Urothelium cell line (cell line): ENCODE measurements around the gene DHRS4L2.
"Not testable (repeated sequence)": the region's sequence is repeated elsewhere in the genome, so short reads cannot be mapped to it uniquely, and the experiment has no call there.

ENCODE experiments used
- DNase-seq: peaks from one replicate; pipeline ENCODE4 v3.0.0; 2011; ENCODE audit warnings: low spot score, mixed read lengths
- FAIRE-seq: peaks from 2 replicates; lab custom pipeline; 2011; peaks lifted over from hg19 to GRCh38; lab: Jason Lieb, UNC

Gene DHRS4L2

DNA sequence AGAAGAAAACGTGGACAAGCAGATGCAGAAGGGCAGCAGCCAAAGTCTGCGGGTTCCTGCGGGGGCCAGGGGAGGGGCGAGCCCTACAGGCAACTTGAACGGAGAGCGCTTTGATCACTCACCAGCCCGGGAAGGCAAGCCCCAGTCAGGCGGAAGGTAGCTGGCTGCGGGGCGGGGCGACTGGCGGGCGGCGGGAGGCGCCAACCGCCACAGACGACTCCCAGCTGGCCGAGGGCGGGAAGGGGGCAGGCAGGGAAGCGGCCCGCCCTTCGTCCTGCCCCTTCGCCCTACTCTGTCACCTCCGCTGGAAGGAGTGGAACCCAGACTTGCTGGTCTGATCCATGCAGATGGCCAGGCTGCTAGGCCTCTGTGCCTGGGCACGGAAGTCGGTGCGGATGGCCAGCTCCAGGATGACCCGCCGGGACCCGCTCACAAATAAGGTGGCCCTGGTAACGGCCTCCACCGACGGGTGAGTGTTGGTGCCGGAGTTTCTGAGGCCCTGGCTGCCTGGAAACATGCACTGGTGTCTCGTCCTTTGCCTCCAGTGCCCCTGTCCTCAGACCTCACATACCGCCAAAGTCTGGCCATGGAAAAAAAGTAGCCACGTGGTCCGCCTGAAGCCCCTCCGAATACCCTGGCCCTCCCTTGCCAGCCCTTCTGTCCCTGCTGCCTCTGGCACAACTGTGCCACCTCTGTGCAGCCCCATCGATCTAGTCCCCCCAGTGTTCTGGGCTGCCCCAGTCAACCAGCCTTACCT, at the start of gene DHRS4L2:
DHRS4L2 (plus strand) TSS at position 323 of the 757 bp plus-strand sequence; CDS start at position 342, 19 bp downstream.
- FAIRE-seq = not testable (repeated sequence)
- DNase-seq = peak; percentile 69

DNA sequence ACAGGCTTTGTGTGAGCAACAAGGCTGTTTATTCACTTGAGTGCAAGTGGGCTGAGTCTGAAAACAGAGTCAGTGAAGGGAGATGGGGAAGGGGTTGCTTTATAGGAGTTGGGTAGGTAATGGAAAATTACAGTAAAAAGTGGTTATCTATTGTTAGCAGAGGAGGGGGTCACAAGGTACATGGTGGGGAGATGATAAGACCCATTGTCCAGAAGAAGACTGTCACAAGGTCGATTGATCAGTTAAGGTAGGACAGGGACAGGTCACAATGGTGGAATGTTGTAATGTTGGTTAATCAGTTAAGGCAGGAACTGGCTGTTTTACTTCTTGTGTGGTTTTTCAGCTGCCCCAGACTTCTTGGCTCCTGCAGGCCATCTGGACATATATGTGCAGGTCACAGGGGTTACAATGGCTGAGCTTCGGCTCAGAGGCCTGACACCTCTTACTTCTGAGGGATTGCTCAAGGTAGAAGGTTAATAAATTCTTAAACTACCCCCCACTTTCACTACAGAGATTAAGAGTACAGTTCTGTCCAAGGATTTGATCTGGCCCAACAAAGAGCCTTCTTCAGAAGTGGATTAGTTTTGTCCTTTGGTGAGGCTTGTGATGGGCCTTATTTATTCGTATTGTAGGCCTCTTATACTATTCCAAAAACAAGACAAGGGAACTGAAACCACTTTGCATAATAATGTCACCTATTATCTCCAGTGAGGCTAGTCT, 49.0 kb upstream of the DHRS4L2 start:
- no peak for FAIRE-seq
- DNase-seq = no peak

DNA sequence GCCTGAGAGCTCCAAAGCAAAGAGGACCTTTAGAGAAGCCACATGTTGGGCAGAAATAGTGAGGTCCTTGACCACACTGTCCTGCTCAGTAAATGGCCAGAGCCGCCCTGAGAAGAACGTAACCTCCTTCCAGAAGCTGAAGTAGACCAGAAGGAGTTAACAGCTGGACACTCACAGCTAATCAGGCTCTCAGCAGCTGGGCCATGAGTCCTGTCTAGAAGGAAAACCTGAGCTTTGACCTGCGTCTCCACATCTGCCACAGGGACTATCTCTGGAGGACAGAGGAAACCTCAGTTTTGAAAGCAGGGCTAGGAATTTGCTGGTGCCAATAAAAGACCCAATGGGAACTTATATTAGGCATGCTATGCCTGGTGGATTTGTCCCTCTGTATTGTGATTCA, 47.5 kb upstream of the DHRS4L2 start:
- no peak for DNase-seq

DNA sequence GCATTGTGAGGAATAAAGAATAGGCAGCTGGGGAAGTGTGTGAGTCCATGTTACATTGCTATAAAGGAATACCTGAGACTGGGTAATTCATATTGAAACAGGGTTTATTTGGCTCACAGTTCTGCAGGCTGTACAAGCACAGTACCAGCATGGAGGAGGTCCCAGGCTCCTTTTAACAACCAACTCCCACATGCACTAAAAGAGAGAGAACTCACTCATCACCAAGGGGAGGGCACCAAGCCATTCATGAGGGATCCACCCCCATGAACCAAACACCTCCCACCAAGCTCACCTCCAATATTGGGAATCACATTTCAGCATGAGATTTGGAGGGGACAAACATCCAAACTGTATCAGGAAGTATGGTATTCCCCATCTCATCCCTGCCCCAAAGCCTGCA, 47.1 kb upstream of the DHRS4L2 start:
- no peak for DNase-seq
- FAIRE-seq = no peak

More for the DNA sequence above, 47.5 kb upstream of the DHRS4L2 start:
- FAIRE-seq = no peak

DNA sequence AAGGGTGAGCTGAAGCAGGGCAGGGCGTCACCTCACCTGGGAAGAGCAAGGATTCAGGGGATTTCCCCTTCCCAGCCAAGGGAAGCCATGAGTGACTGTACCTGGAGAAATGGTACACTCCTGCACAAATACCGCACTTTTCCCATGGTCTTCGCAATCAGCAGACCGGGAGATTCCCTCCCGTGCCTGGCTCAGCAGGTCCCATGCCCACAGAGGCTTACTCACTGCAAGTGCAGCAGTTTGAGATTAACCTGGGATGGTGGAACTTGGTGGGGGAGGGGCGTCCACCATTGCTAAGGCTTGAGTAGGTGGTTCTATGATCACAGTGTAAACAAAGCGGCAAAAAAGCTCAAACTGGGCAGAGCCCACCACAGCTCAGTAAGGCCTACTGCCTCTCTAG, 46.1 kb upstream of the DHRS4L2 start:
- no peak for FAIRE-seq
- DNase-seq = no peak

DNA sequence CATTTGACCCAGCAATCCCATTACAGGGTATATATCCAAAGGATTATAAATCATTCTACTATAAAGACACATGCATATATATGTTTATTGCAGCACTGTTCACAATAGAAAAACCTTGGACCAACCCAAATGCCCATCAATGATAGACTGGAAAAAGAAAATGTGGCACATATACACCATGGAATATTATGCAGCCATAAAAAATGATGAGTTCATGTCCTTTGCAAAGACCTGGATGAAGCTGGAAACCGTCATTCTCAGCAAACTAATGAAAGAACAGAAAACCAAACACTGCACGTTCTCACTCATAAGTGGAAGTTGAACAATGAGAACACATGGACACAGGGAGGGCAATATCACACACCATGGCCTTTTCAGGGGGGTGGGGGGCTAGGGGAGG, 39.7 kb upstream of the DHRS4L2 start:
- DNase-seq, FAIRE-seq: not testable (repeated sequence)

DNA sequence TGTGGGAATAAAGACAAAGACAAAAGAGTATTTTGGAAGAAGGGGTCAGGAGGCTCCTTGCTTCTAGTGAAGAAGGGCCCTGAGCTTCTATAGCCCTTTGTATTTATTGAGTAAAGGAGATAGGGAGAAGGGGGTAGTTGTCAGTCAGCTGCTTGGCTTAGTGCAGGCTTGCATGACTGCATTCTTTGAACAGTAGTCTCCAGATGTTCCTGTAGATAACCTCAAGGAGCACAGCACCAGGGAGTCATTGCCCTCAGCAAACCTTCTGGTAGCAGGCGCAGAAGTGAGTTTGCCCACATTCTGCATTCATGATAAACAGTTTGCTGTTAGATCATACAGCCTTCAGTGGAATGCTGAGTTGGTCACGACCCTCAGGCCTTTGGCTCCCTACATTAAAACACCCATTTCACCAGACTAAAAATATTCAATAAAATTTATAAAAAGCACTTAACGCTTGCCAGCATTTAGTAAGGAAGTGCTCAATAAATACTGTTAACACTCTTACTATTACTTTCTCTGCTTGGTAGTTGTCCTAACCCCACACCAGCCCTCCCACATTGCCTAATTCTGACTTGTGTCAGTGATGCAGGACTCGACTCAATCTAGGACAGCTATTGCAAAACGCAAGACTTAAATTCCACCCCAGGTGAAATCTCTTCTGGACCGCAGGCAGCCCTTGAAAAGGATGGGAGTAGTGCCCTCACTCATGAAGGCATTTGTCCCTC, 38.2 kb upstream of the DHRS4L2 start:
- no peak for FAIRE-seq
- DNase-seq = no peak

DNA sequence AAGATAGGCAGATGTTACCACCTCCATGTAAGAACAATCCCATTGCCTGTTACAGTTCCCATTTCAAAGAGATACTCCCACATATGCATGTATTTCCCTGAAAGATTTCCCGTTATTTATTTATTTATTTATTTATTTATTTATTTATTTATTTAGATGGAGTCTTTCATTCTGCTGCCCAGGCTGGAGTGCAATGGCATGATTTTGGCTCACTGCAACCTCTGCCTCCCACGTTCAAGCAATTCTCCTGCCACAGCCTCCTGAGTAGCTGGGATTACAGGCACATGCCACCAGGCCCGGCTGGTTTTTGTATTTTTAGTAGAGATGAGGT, 37.6 kb upstream of the DHRS4L2 start:
- not testable (repeated sequence) for FAIRE-seq, DNase-seq

DNA sequence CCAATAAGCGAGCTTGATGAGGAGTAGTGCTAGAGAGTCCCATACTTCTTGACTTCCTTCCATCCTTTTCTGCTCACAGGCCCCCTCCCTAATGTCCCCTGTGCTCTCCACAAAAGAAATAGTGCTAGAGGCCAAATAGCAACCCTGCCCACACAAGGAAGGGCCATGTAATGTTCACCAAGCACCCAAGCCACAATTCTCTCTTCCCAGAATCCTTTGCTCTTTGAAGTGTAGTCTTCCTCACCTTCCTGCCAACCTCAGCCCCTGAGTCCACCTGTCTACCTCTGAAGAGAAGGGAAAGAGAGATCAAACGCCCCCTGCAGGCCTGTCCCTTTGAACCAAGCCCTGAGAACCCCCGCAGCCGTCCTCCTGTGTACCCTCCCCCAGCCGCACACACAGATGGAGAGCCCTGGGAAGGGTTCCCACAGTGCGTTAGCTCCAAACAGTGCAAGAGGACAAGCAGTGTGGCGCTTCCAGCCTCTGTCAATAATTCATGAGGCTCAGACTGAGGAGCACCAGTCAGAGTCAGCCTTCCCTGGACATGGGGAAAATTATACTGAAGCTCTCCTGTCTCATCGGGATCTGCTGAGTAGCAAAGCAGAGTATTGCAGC, 37.0 kb upstream of the DHRS4L2 start:
- no peak for DNase-seq
- FAIRE-seq = no peak

DNA sequence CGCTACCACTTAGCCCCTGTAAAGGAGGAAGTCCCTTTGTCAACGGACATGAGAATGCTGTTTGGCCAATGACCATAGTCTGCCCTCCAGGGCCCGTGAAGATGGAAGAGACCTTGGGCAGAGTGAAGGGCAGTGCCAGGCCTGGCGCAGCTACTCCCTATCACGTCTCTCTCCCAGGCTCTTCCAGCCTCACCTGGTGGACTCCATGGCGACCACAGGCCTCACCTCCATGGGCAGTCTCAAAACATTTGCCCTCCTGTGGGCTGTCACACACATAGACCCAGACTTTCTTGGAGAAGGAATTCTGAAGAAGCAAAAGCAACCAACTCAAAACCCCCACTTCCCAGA, 35.6 kb upstream of the DHRS4L2 start:
- DNase-seq, FAIRE-seq: not testable (repeated sequence)

DNA sequence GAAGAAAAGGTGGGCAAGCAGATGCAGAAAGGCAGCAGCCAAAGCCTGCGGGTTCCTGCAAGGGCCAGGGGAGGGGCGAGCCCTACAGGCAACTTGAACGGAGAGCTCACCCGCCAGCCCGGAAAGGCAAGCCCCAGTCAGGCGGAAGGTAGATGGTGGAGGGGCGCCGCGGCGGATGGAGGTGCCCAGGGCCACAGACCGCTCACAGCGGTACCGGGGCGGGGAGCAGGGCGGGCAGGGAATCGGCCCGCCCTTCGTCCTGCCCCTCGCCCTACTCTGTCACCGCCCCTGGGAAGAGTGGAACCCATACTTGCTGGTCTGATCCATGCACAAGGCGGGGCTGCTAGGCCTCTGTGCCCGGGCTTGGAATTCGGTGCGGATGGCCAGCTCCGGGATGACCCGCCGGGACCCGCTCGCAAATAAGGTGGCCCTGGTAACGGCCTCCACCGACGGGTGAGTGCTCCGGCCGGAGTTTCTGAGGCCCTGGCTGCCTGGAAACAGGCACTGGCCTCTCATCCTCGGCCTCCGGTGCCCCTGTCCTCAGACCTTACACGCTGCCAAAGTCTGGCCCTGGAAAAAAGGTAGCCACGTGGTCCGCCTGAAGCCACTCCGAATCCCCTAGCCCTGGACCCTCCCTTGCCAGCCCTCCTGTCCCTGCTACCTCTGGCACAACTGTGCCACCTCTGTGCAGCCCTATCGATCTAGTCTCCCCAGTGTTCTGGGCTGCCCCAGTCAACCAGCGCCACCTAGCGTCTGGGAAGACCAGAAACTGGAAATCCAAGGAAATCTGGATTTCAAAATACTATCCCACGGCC, 35.1 kb upstream of the DHRS4L2 start, which contains the start of gene DHRS4:
DHRS4 (plus strand) TSS at position 307 of the 815 bp plus-strand sequence; CDS start at position 326, 19 bp downstream.
- FAIRE-seq (no peak), DNase-seq (peak; percentile 89)

DNA sequence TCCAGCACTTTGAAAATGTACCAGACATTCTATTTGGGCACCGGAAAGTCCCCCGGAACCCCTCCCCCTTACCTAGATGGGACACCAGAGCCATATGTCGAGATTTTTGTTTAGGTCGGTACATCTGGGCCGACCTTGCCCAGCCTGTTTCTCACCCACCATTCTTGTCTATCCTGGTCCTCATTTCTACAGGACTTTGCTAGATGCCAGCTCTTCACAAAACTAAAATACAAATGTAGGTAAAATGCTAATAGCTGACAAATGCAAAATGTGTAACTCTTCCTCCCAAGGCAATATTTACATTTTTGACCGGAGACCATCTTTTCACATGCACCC, 34.5 kb upstream of the DHRS4L2 start:
- DNase-seq, FAIRE-seq: not testable (repeated sequence)

DNA sequence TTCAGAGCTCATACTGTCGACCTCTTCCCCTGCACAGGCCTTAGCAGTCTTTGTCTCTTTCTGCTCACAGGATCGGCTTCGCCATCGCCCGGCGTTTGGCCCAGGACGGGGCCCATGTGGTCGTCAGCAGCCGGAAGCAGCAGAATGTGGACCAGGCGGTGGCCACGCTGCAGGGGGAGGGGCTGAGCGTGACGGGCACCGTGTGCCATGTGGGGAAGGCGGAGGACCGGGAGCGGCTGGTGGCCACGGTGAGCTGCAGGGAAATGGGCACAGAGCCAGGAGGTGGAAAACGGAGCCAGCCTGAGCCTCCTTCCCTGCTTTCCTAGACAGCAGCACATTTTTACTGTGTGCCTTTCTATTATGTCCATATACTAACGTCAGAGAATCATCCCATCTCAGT, 33.8 kb upstream of the DHRS4L2 start:
- not testable (repeated sequence) for FAIRE-seq, DNase-seq

DNA sequence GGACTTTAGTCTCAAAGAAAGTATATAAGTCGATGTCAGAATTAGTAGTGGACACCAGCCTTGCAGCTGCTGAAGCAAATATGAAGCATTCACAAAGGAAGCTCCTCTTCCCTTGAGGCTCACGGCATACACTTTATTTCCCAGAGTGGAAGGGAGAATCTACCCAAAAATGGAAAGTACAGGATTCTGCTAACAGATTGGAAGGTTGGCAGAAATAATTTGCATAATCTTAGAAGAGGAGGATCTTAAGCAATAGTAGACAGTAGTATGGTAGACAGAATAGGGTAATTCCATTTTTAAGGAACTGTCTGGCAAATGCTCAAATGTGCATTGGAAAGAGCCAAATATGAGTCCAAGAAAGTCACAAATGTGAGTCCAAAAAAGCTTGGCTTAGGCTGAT, 32.9 kb upstream of the DHRS4L2 start:
- not testable (repeated sequence) for DNase-seq, FAIRE-seq

DNA sequence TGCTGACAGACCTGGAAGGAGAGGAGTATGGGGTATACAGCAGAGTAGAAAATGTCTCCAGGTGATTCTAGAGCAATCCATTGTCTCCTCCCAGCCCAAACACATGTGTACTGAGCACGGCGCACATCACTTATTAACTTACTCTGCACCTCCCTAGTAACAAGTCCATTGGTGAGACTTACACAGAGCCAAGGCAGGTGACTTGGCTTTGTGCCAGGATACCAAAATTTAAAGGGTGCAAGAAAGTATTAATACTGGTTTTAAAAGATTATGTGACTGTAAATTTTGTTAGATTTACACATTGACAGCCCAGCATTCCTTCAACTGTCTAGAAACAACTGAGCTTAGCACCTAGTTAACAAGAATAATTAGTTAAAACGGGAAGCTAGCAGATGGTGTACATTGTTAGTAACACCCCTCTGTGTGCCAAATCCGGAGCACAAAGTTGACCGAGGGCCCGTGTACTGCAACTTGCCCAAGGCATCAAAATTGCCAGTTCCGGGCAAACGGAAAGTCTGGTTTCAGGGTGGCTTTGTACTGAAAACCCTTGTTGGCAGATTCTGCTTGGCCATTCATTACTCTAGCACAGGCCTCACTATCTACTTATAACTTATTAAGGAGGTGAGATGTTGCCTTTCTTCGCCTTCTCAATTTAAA, 30.7 kb upstream of the DHRS4L2 start:
- not testable (repeated sequence) for DNase-seq, FAIRE-seq

DNA sequence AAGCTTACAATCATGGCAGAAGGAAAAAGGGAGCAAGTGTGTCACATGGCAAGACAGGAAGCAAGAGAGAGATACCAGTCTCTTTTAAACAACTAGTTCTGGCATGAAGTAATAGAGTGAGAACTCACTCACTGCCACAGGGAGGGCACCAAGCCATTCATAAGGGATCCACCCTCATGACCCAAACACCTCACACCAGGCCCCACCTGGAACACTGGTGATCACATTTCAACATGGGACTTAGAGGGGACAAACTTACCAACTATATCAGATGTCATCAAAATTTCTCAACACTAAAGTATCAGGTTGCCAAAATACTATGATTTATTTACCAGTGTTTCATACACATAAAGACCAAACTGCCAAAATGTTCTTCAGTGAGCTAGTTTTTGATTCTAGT, 27.8 kb upstream of the DHRS4L2 start:
- FAIRE-seq, DNase-seq: not testable (repeated sequence)

DNA sequence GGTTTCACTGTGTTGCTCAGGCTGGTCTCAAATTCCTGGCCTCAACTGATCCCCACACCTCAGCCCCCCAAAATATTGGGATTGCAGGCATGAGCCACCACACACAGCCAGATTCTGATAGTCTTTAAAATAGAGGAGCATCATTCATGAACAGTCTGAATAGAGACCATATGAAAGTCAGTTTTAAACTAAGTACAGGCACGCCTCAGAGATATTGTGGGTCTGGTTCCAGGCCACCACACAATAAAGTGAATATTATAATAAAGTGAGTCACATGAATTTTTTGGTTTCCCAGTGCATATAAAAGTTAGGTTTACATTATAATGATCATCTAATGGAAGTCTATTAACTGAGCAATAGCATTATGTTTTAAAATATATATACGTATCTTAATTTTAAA, 27.0 kb upstream of the DHRS4L2 start:
- DNase-seq, FAIRE-seq: not testable (repeated sequence)

DNA sequence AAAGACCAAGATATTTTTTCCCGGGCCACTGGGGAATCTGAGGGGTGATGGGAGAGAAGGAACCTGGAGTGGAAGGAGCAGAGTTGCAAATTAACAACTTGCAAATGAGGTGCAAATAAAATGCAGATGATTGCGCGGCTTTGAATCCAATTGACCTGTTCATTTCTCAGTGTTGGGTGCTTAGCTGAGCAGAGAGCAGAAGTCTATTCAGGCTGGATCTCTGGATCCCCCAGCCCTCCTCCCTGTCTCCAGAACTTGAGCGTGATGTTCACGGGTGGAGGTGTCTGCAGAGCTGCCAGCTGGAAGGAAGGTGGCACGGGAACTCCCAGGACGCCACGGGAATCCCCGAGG, 19.6 kb upstream of the DHRS4L2 start:
- FAIRE-seq, DNase-seq: not testable (repeated sequence)

DNA sequence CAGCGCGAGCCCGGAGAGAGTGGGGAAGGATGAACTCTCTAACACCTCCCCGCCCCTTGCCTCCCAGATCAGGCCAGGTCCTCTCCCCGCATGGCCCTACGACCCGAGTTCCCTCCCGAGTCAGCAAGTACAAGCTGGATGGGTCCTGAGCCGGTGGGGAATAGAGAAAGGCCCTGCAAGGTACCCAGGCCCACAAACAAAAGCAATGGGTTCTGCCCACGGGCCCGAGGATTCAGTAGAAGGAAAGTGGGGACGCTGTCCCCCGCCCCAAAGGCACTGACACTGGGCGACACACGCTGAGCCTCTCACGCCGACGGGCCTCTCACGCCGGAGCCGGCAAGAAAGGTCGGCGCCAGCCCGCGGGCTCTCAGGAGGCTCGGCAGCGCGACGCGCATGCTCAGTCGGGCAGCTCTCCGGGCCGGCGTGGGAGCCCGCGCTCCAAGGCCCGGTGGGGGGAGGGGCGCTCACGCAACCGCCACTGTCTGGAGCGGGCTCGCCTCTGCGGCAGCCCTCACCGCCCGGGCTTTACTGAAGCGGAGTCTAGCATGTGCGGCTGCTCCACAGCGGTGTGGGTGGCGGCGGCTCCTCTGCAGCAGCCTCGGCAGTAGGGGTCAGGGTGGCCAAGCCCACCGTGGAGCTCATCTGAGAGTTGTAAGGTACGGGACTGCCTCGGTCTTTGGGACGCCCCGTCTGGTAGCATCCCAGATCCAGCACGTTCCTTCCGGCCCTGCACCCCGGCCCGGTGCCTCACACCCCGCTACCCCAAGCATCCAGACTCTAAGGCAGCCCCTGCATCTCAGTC, 19.0 kb upstream of the DHRS4L2 start:
- not testable (repeated sequence) for DNase-seq, FAIRE-seq
